KOPT-K1 (cell line): ENCODE data around the gene STRA6.
"Not testable (repeated sequence)": the region's sequence is repeated elsewhere in the genome, so short reads cannot be mapped to it uniquely, and the experiment has no call there.

Experiments used
- H3K27ac ChIP-seq: fragments of 200-600 bp; sonication (generic); 2 replicates; pipeline ENCODE4 v1.5.1; 2016; ENCODE audit warnings: antibody characterized with exemption, mild to moderate bottlenecking, low read depth, low read length; ENCODE audit not compliant: poor library complexity, severe bottlenecking
- H3K36me3 ChIP-seq: fragments of 200-600 bp; sonication (generic); 2 replicates; pipeline ENCODE4 v1.5.1; 2017; ENCODE audit warnings: antibody characterized with exemption, mild to moderate bottlenecking, low read length, moderate library complexity; ENCODE audit not compliant: insufficient read depth
- H3K9me3 ChIP-seq: fragments of 200-600 bp; sonication (generic); 2 replicates; pipeline ENCODE4 v1.5.1; 2017; ENCODE audit warnings: antibody characterized with exemption, low read length, mild to moderate bottlenecking; ENCODE audit not compliant: insufficient read depth, poor library complexity, severe bottlenecking

STRA6 gene

DNA sequence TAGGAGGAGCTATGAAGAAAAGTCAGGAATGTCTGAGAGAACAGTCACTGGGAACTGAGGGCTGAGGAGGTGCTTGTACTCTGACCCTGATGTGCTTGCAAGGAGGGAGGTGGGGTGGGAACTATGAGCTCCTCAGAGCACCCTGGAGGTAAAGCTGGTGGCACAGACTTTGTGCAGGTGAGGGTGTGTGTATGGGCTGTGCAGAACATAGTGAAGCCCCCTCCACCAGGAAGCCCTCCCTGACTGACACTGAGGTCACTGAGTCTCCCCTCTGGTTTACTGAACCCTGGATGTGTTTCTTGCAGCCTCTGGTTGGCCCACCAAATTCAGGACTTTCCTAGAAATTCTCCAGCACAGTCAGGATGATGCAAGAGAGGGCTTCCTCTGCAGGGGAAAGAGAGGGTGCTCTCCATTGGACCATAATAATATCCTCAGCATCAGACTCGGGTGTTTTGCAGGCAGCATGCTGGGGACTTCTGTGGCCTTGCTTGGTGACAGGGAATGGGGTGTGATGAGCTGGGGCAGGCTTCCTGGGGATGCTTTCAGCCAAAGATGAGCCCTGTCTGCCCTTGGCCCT lies 30.5 kb downstream of the STRA6 start:
- H3K27ac ChIP-seq, result no peak overlapping the region
- no peaks in the 10 kb centered on the region for H3K9me3 ChIP-seq
- no peaks in the 10 kb centered on the region for H3K36me3 ChIP-seq

DNA sequence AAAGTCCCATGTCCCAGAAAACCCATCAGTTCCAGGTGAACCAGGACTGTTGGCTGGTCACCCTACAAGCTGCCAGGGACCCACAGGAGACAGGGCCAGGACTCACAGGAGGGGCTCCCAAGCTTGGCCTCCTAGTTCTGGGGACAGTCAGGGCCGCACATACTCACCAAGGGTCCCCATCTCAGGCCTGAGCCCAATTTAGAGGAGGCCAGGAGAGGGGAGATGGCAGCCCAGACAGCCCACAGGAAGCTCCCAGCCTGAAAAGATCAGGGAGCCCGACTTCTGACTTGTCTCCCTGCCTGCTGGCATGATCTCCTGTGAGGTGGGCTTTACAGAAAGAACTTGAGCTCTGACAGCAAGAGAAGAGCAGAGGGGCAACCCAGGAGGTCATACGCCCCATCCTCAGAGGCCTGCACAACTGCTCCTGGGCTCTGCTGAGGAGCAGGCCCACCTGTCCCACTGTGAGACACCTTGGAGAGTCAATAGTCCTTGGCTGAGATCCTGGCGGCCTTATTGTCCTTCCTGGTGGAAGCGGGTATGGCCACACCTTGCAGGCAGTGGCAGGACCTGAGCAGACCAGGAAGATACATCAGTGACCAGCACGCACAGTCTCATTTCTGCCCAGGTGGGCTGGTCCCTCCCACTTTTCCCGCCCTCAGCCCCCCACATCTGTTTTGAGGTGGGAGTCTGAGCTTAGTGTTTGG lies 31.6 kb downstream of the STRA6 start:
- Histone ChIP-seq H3K36me3 (no peaks in the 10 kb centered on the region), H3K27ac (no peak overlapping the region), H3K9me3 (no peaks in the 10 kb centered on the region)

DNA sequence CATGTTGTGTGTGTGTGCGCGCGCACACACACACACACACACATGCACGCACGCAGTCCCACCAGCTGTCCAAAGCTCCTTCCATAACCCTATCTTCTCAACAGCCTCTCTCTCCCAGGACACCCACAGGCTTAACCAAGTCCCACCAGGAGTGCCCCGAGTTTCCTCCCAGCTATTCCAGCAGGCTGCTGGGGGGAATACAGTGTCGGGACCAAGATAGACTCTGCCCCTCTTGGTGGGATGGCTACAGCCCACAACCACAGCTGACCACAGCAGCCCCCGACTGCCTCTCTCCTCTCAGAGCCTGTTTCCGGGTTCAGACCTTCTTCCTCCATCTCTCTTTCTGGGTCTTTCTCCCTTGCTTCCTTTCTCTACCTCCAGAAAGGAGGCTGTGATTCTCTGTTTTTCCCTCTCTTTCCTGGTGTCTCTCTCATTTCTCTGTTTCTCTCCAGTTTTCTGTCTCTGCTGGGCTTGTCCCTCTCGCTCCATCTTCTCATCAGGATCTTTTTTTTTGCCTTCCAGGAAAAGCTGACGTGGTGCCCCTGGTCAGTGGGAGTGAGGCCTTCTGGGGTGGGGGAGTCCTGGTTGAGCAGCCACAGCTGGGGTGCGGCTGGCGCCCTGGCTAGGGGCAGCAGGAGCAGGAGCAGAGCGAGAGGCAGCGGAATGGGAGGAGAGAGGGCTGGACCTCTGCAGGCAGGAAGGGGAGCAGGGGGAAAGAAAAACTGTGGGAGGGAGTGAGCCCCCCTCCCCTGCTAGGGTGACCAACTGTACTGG lies 32.3 kb downstream of the STRA6 start:
- Histone ChIP-seq H3K9me3 (no peaks in the 10 kb centered on the region), H3K27ac (no peak overlapping the region), H3K36me3 (no peaks in the 10 kb centered on the region)

DNA sequence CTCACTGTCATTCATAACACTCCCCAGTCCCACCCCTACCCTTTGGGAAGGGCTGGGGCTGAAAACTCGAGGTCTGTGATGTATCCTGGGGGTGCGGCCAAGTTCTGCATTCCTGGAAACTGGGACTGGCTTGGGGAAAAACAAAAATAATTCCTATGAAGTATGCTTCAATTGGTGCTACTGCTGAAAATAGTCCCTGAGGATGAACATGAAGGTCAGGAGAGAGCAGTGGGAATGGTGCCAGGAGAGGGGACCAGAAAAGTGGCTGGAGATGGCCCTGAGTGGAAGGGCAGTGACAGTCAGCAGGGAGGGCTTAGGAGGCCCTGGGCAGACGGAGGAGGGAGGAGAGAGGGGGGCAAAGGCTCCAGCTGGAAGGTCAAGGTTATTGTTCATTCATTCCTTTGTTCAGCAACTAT lies 33.9 kb downstream of the STRA6 start:
- H3K36me3 ChIP-seq, result no peaks in the 10 kb centered on the region
- H3K9me3 ChIP-seq, result no peaks in the 10 kb centered on the region
- H3K27ac ChIP-seq, result no peak overlapping the region

DNA sequence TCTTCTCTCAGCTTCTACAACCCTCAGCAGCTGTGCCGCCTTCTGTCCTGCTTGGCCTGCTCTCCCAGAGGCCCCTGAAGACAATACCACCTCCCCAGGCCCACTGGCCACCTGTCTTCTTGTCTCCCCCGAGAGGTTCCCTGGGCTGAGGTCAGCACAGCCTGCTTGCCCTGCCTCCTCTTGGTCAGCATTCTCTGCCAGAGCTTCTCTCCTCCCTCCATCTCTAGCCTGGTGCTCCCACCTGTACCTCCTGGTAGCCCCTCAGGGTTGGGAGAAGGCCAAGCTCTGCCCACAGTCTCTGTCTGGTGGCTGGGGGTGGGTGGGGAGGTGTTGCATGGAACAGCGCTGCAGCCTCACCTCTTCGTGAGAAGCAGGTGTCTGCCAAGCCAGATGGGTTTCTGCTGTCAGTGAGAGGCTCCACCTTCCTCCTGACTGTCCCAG lies 34.7 kb downstream of the STRA6 start:
- H3K36me3 ChIP-seq, result no peaks in the 10 kb centered on the region
- no peaks in the 10 kb centered on the region for H3K9me3 ChIP-seq
- no peak overlapping the region for H3K27ac ChIP-seq

DNA sequence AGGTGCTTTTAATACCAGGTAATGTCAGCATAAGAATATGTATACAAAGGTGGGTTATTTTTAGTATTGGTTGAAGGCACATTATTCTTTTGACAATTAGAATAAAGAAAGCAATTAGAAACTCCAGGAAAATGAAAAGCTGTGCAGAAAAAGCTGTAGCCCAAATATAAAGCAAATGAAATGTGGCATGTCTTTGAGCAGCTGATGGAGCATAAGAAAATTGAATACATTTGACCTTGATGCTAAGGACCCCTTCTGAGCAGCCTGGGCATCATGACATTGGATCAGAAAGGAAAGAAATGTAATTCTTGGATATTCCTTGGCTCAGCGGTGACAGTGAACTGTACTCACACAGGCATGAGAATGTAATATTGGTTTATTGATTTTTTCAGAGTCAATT lies 37.1 kb downstream of the STRA6 start:
- H3K36me3 ChIP-seq, result no peaks in the 10 kb centered on the region
- H3K27ac ChIP-seq, result no peak overlapping the region
- no peaks in the 10 kb centered on the region for H3K9me3 ChIP-seq

DNA sequence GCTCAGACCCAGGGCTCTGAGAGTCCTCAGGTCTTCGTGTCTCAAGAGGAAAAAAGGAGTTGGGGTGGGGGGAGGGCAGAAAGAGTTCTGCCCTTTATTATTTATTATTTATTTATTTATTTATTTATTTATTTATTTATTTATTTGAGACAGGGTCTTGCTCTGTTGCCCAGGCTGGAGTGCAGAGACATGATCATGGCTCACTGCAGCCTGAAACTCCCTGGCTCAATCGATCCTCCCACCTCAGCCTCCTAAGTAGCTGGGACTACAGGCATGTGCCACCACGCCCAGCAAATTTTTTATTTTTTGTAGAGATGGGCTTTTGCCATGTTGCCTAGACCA lies 40.4 kb downstream of the STRA6 start:
- H3K36me3 ChIP-seq, H3K9me3 ChIP-seq, H3K27ac ChIP-seq: not testable (repeated sequence)

DNA sequence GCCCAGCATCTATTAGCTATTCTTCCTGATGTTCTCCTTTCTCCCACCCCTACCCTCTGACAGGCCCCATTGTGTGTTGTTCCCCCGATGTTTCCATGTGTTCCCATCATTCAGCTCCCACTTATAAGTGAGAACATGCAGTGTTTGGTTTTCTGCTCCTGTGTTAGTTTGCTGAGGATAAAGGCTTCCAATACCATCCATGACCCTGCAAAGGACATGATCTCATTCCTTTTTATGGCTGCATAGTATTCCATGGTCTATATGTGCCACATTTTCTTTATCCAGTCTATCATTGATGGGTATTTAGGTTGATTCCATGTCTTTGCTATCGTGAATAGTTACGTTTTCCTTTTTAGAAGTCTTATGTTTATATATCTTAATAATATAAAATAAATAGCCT lies 42.2 kb downstream of the STRA6 start:
- H3K9me3 ChIP-seq, H3K36me3 ChIP-seq: not testable (repeated sequence)

DNA sequence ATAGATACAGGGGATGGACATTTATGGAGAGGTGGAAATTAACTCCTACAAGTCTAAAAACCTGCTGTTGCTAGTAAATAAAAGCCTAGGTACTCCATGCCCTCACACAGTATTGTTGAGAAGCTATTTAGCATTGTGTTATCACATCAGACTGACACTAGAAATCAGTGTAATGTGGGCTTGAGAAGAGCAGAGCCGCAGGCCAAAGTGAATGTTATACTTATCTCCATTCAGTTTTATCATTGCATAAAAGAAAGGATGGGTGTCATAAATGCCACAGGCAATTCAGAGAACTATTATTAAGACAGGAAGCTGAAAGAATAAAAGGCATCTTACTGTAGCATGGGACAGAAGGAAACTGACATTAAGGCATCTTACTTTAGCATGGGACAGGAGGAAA lies 42.8 kb downstream of the STRA6 start:
- no peaks in the 10 kb centered on the region for H3K9me3 ChIP-seq
- no peaks in the 10 kb centered on the region for H3K36me3 ChIP-seq
- H3K27ac ChIP-seq, result no peak overlapping the region

More for the DNA sequence above, 42.2 kb downstream of the STRA6 start:
- H3K27ac ChIP-seq, result not testable (repeated sequence)

DNA sequence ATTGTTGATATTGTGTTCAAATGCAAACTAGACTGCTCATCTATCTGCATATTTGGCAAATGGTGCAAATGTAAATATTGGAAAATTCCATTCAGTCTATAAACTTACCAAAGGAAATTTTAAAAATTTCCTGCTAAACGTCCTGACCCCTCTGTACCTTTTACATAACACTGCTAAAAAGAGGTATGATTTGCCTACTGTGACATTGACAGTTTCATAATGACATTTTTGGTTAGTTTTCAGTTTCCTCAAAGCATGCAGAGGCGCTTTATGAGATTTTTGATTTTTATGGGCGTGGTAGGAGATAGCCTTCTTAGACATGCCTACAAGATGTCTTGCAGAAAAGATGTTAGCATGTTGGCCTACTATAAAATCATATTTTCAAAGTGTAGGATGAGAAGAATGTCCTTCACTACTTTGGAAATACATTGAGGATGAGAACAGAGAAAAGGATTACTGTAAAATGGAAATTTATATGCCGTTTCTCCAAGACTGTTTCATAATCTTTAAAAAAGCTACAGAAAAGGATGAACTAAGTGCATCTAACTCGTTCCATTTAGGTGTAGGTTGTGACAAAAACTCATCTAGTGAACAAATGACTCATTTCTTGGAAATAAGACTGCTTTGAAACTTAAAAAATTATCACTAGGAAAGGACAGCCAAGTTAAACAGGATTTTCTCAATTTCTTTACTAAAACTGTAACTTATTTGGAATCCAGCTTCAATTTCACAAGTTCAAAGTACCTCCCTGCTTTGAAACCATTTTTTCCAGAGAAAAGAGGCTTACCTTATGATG lies 43.5 kb downstream of the STRA6 start:
- no peaks in the 10 kb centered on the region for H3K9me3 ChIP-seq
- no peak overlapping the region for H3K27ac ChIP-seq
- no peaks in the 10 kb centered on the region for H3K36me3 ChIP-seq

DNA sequence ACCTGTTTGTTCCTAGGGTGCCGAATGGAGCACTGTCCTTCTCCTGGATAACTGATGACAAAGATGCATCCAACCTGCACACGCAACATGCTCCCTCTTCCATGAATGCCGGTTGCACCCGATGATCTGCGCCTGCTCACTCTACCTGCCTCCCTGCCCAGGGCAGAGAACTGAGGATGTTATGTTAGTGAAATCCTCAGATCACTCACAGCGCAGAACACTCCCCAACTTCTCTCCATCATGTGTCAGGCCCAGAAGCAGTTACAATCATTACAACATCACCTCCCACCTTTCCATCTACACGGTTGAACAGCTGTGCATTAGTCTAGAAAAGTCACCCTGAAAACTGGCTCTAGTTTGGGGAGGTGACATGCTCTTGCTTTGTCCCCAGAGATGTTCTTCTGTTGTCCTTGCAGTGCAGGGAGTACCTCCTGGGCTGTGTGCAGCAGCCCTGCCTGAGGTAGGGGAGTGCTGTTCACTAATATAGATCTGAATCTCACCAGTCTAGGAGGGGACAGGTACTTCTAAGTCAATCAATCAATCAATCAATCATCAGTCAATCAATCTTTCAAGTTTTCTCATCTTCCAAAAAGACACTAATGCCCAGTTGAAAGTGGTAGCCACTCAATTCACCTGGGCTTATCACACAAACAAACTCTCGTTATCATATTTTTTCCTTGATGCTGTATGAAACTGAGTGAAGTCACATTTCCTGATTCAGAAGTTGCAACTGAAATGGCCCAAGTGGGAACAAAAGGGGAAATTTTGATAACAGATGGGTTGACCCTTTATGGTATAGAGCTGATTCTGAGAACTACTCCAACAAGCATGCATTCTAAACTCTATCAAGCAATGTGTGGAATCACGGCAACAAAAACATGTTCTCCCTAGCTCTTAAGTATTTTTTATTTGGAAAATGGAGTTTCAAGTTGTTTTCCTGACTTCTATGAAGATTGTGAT lies 44.4 kb downstream of the STRA6 start:
- no peak overlapping the region for H3K27ac ChIP-seq
- no peaks in the 10 kb centered on the region for H3K9me3 ChIP-seq
- H3K36me3 ChIP-seq, result no peaks in the 10 kb centered on the region

DNA sequence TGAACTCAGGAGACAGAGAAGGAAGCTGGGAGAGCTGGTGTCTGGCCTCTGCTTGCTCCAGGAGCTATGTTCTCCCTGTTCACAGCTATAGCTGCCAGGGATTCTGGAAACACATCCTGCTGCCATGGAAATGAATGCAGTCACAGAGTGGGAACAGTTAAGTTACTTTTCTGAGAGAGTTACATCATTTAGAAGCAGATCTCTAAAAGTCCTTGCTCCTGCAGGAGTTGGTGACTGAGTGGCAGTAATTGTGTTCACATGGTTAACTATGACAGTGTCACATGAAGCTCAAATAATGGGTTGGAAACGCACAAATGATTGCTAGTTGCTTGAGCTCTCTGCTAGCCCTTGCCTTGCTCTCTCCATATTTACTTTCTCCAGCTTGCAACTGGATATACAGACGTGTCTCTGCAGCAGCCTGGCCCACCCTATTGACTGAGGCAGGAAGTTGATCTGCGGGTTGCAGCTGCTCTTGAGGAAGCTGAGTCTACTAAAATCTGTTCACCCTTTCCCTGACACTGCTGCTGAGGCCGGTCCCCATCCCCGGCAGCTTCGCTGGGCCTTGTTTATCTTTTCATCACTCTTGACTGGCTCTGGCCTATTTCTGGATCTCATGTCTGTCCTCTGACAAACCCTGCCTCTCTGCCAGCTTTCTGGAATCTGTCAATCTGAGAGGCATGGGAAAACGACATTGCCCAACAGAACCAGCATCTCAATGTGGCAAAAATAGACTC lies 45.7 kb downstream of the STRA6 start:
- no peaks in the 10 kb centered on the region for H3K9me3 ChIP-seq
- no peak overlapping the region for H3K27ac ChIP-seq
- H3K36me3 ChIP-seq, result no peaks in the 10 kb centered on the region

DNA sequence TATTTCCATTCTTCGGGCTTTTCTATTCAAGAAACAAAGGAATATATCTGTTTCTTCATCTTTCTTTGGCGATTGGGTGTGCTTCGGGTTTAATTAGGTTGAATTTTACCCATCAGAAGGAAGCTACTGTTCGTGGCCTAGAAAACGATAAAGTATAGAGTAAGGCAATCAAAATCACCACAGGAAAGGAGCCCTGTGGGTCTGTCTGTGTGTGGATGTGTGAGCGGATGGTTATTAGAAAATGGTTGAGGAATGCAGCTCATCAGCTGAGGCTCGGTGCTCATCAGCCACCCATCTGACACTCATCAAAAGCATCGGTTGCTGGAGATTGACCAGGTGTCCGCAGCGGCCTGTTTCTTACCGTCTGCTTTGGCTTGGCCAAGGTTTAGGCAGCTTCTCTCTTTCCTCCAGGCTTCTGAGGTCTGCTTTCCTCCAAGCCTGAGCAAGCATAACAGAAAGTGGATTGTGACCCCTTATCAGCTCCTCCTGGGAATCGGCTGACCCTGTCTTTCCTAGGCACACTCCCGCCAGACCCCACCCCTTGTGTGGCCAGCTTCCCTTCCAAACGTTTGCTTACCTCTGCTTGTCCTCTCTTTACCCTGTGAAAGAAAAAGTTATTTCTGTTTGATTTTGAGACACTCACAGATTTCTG lies 46.7 kb downstream of the STRA6 start:
- no peak overlapping the region for H3K27ac ChIP-seq
- H3K9me3 ChIP-seq, result no peaks in the 10 kb centered on the region
- H3K36me3 ChIP-seq, result no peaks in the 10 kb centered on the region
